ENCODE measurements around the gene STARD13. TPM values are rescaled to one million over a fixed set of nuclear protein-coding genes. Genes with fewer than 3 reads are reported as not detected.

STARD13 gene
- total and polyA plus RNA-seq, 8 donors, result 7.8 to 29.4 (median 16.2) TPM

- WGBS, 2 donors, result 75 to 82% methylated on average over 7 of the region's 7 CpGs
- Histone ChIP-seq H3K27me3 (no peaks in the 10 kb centered on the region), H3K4me1 (peaks cover 4 to 28% (median 13%) of the 10 kb centered on the region in 3 donors), H3K36me3 (no peaks in the 10 kb centered on the region), H3K4me3 (no peak overlapping the region), H3K9me3 (no peaks in the 10 kb centered on the region), H3K27ac (peak overlapping the region in 2 of 4 donors; percentile 28 to 67)
- no peak for TF ChIP-seq CTCF (IDR thresholded peaks at IDR 0.05)
- ATAC-seq (peak in 2 of 4 donors; percentile 6 to 9), DNase-seq (no peak), FAIRE-seq (no peak)
- intact Hi-C loops (cut with DNase I), result no loop called here
Measured at GRCh38 chr13:33227927-33228647, 57.5 kb downstream of the STARD13 start.

GRCh38 chr13:33224686-33225085, 60.9 kb downstream of the STARD13 start:
- intact Hi-C loops (cut with DNase I), result no loop called here
- FAIRE-seq (no peak), ATAC-seq (no peak)

GRCh38 chr13:33224191-33224590, 61.4 kb downstream of the STARD13 start:
- Histone ChIP-seq H3K27me3 (no peaks in the 10 kb centered on the region), H3K27ac (no peak overlapping the region), H3K4me3 (no peak overlapping the region), H3K36me3 (no peaks in the 10 kb centered on the region), H3K4me1 (peaks cover 6 to 15% (median 8%) of the 10 kb centered on the region in 3 donors), H3K9me3 (no peaks in the 10 kb centered on the region)
- intact Hi-C loops (cut with DNase I), result no loop called here
- ATAC-seq (no peak), DNase-seq (no peak), FAIRE-seq (no peak)
- WGBS, 2 donors, result 96% methylated on average over 1 of the region's 1 CpG
- TF ChIP-seq CTCF (IDR thresholded peaks at IDR 0.05), result no peak

More at GRCh38 chr13:33224686-33225085, 60.9 kb downstream of the STARD13 start:
- Histone ChIP-seq H3K4me1 (peaks cover 8 to 20% (median 9%) of the 10 kb centered on the region in 3 donors), H3K27ac (no peak overlapping the region), H3K9me3 (no peaks in the 10 kb centered on the region), H3K27me3 (no peaks in the 10 kb centered on the region), H3K4me3 (no peak overlapping the region), H3K36me3 (no peaks in the 10 kb centered on the region)
- DNase-seq, result no peak
- WGBS, 2 donors, result 79 to 80% methylated on average over 3 of the region's 3 CpGs
- no peak for TF ChIP-seq CTCF (IDR thresholded peaks at IDR 0.05)

- H3K4me3 ChIP-seq, result no peak overlapping the region
- H3K4me1 ChIP-seq, result peaks cover 0 to 4% (median 4%) of the 10 kb centered on the region in 3 donors
- ATAC-seq (no peak), FAIRE-seq (no peak), DNase-seq (no peak)
- WGBS, 2 donors, result 77 to 85% methylated on average over 1 of the region's 1 CpG
- intact Hi-C loops (cut with DNase I), result no loop called here
- TF ChIP-seq CTCF (IDR thresholded peaks at IDR 0.05), result no peak
- no peaks in the 10 kb centered on the region for H3K9me3 ChIP-seq
- H3K27ac ChIP-seq, result no peak overlapping the region
- no peaks in the 10 kb centered on the region for H3K27me3 ChIP-seq
- H3K36me3 ChIP-seq, result no peaks in the 10 kb centered on the region
Measured at GRCh38 chr13:33219926-33220325, 65.6 kb downstream of the STARD13 start.

GRCh38 chr13:33218426-33218825, 67.1 kb downstream of the STARD13 start:
- no peak for FAIRE-seq
- ATAC-seq, result no peak
- DNase-seq, result no peak
- H3K9me3 ChIP-seq, result no peaks in the 10 kb centered on the region
- TF ChIP-seq CTCF (IDR thresholded peaks at IDR 0.05), result no peak
- WGBS, 2 donors, result 97 to 100% methylated on average over 1 of the region's 1 CpG
- H3K4me1 ChIP-seq, result peaks cover 0 to 13% (median 11%) of the 10 kb centered on the region in 3 donors
- intact Hi-C loops (cut with DNase I), result no loop called here
- no peaks in the 10 kb centered on the region for H3K27me3 ChIP-seq
- H3K27ac ChIP-seq, result no peak overlapping the region
- no peaks in the 10 kb centered on the region for H3K36me3 ChIP-seq
- no peak overlapping the region for H3K4me3 ChIP-seq
